GM12873 (cell line): ENCODE results near the gene PRPF40B.

ENCODE experiments used
- CTCF ChIP-seq: IDR thresholded peaks from 2 replicates; pipeline ENCODE4 v1.5.1; 2012; ENCODE audit warnings: low read depth, mild to moderate bottlenecking, moderate library complexity, low read length, control low read depth; ENCODE audit not compliant: insufficient read depth; ENCODE audit errors: missing control alignments

PRPF40B gene

GRCh38 chr12:49654715-49655114 is 31.4 kb downstream of the PRPF40B start:
- no peak for TF ChIP-seq CTCF

GRCh38 chr12:49655595-49656236 is 32.4 kb downstream of the PRPF40B start:
- TF ChIP-seq CTCF: no peak

- no peak for TF ChIP-seq CTCF
Measured at GRCh38 chr12:49658276-49658675, 34.9 kb downstream of the PRPF40B start.

- TF ChIP-seq CTCF: no peak
Measured at GRCh38 chr12:49659753-49660152, 36.4 kb downstream of the PRPF40B start.

DNA sequence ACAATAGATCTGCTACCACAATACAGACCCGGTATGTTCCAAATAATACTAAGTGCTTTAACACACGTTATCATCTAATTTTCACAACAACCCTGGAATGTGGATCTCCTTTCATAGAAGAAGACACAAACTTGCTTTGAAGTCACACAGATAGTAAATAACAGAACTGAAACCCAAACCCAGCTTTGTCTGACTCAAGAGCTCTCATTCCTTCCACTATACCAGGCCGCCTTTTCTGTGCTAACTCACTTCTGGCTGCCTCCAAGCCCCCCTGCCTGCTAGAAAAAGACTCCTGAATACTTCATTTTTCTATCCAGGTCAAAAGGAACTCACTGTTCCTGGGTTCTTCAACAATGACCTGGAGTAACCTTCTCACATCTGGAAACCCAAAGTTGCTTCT is 37.8 kb downstream of the PRPF40B start:
- TF ChIP-seq CTCF: no peak

DNA sequence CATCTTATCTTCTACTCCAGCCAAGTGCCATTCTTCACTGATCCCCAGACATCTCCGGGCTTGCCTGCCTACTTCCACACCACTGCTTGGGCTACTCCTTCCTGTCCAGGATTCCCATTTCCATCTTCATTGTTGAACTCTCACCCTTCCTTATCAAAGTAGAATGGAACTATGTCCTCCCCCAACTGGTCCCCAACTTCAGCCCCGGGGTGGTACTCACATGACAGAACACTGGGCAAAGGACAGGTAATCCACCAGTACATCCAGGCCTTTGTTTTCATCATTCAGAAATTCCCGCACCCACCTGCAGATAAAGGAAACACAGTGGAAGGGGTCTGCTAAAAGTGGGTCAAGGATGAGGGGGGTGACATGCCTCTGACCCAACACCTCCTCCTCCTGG is 38.4 kb downstream of the PRPF40B start:
- no peak for TF ChIP-seq CTCF

DNA sequence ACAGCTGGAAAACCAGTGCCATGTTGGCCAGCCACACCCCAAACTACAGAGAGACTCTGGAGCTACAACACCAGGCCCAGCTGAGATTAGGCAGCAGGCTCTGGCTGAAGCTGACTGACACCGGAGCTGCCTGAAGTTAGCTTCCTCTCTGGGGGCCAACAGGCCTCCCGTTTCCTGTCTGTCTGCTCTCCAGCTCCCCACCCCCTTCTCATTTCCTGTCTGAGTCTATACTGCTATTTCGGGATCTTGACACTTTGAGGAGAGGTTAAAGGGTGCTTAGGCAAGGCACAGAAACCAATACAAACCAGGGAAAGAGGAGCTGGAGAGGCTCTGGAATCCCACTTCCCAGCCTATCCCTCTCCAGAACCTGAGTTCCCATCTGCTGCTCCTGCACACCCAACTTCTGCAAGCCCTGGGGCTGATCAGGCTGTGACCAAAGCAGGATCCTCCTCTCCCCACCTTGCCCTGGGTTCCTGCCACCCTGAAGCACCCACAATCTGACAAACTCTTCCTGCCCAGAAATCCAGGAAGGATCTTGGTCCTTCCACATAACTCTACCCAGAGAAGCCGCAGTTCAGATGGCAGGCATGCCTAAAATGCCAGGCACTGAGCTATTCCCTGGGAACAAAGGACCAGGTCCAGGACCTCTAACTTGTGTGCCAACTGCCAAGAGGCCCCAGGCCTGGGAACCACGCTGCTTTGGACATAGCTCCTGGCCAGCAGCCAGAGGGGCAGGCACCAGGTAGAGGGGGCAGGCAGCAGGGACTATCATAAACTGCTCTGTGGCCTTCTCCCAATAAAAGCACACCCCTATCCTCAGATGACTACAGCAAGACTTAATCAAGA is 39.9 kb downstream of the PRPF40B start:
- TF ChIP-seq CTCF: no peak
